Amygdala (tissue), 56 donors: ENCODE data around the gene ASF1A.
"Not testable (repeated sequence)": the region's sequence is repeated elsewhere in the genome, so short reads cannot be mapped to it uniquely, and the experiment has no call there.

Experiments
- DNase-seq, 56 donors: peaks; one replicate each; lab custom pipeline; 2025; lab: John Stamatoyannopoulos, UW

The ASF1A gene

DNA sequence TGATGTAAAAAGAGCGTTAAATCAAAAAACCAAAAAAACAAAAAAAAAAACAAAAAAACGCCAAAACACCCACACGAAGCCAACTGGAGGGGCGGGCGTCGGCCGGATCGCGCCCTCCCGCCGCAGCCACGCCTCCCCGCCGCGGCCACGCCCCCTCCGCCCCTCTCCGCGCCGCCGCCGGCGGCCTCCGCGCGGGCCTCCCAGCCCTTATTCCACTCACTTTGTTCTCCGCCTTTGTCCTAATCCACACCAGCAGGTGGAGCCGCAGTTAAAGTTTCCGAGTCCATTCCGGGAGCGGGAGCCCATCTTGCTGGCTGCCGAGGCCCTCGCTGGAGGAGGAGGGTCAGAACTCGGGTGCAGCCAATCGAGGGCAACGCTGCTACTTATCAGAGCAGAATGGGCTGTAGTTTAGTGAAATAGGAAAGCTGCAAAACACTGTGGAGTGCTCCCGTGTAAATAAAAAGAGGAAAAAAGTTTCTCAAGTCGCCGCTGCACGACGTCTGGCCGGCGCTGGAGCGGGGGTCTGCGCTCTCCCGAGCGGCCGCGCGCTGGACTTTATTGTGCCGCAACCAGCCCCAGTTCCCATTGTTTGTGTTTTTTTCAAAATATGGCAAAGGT is at the start of gene ASF1A:
Gene ASF1A, plus strand, starts transcription at position 346 of the 618 bp plus-strand sequence. Its CDS starts 262 bp downstream, at position 608.
- DNase-seq = peak; percentile 53 to 98 (median 95)

DNA sequence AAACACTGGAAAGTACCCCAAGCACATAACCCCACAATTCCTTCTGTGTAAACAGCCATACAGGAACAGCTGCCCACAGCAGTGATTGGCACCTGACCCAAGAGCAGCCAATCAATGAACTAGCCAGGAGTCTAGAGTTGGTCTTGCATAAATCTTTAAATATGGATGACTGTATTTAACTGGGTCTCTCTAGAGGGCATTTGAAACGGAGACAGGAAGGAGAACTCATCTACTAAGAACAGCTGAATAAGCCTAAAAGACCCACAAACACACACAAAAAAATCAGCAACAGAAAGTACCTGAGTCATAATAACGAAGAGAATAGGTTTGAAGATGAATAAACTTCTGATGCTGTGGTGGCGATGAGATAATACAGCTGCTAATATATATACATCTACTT is 49.0 kb upstream of the ASF1A start:
- DNase-seq = no peak

DNA sequence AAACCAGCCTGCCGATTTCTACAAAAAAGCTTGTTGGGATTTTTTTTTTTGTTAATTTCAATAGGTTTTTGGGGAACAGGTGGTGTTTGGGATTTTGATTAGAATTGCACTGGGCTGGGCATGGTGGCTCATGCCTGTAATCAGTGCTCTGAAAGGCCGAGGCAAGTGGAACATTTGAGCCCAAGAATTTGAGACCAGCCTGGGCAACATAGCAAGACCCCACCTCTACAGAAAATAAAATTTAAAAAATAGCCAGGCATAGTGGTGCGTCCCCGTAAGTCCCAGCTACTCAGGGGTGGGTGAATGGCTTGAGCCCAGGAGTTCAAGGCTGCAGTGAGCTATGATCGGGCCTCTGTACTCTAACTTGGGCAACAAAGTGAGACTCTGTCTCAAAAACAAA is 40.5 kb upstream of the ASF1A start:
- DNase-seq = no peak

DNA sequence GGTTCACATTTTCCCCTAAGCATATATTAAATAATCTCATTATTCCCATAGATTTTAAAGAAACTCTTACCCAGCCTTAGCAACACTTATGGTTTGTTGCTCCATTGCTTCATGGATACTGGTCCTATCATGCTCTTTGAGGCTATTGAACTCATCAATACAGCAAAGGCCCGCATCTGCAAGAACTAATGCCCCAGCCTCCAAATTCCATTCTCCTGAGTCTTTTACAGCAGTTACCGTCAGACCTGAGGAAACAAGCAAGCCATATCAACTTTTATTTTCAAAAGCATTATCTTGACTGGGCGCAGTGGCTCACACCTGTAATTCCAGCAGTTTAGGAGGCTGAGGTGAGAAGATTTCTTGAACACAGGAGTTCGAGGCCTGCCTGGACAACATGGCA is 37.7 kb upstream of the ASF1A start:
- DNase-seq = no peak

DNA sequence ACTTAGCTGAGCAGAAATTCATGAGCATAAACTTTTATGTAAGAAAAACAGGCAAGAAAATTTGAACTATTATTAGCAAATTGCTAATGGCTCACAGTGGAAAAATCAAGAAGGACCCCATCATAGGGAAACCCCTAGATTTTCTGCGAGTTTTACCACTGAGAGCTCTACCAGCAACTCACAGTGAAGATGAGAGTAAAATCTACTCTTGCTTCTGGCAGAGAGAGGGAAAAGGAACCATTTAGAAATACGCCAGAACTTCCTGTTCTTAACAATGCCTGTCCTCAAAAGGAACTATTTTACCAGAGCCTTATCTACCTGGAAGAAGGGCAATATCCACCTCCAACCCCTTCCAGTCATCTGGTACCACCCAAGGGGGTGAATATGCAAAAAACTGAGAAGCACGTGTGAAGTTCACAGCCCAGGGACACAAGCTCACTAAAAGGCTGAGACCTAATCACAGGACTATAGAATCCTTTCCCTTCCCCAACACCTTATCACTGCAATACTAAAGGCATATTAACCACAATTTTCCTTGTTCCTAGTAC is 34.4 kb upstream of the ASF1A start:
- DNase-seq = no peak

DNA sequence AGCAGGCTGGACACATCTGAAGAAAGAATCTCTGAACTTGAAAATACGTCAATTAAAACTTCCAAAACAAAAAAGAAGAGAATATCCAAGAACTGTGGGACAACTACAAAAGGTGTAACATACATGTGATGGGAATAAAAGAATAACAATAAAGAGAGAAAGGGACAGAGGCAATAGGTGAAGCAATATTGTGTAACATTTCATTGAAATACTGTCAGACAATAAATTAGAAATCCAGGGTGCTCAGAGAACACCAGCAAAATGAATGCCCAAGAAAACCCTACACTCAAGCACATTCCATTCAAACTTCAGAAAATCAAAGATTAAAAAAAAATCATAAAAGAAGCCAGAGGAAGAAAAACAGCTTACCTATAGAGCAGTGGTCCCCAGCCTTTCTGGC is 33.6 kb upstream of the ASF1A start:
- no peak for DNase-seq

DNA sequence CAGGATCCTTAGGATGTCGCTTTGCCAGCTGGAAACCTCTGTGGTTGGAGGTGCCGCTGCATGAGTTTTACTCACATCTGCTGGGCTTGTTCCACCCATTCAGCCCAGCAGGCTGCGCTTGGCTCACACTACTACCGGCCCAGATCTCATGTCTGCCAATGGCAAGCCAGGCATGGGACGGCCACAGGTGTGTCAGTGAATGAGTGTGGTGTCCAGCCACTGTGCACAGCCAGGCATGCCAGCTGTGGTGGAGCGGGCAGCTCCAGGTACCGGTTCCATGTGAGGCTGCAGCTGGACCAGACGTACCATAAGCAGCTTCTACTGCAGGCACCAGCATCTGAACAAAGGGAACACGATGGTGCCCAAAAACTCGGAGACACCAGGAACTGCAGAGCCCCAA is 33.1 kb upstream of the ASF1A start:
- DNase-seq = no peak

DNA sequence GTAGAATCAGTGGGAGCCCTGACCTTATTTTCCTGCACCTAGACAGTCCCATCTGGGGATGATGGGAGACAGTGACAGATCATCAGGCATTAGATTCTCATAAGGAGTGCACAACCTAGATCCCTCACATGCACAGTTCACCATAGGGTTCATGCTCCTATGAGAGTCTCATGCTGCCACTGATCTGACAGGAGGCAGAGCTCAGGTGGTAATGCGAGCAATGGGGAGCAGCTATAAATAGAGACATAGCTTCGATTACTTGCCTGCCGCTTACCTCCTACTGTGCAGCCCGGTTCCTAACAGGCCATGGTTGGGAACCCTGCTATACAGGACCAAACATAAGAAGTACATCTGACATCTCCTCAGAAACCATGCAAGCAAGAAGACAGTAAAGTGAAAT is 31.5 kb upstream of the ASF1A start:
- no peak for DNase-seq

DNA sequence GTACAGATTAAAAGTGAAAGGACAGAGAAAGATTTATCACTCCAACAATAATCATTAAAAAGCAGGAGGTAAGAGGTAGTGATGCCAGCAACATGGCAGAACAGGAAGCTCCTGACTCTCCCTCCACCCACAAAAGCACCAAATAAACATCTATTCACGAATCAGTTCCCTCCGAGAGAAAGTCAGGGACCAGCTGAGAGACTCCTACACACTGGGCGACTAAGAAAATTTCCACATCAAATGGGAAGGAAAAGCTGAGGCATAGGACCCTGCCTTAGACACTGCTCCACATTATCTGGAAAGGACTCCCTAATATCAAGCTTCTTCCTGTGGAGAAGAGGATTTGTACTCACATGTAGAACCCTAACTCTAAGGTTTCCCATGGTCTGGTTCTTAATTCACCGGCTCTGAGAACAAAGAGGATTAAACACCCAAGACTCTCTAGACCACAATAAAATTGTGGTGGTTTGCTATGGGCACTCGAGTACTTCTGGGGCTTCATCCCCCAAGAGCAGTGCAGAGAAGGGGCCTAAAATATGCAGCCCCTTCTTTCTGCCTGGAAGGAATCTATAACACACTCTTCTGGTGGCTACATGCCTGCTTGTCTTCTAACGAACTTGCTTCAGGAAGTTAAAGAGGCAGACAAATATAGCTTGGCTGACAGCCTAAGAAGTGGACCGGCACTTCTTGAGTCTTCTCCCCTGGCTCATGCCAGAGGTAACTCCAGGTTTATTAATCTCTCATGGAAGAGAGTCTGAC is 29.4 kb upstream of the ASF1A start:
- DNase-seq = no peak

DNA sequence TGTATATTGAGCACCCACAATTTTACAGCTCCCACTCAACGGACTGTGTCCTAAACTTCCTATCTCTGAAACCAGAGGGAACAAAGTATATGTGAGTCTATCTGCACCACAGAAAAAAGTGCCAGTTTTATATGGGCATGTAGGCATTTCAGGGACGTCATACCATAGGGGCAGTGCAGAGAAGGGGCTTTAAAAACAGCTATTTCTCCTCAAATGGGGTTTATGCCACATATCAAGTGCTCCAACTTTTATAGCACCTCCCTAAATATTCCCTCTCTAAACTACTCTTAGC is 28.9 kb upstream of the ASF1A start:
- DNase-seq = no peak

DNA sequence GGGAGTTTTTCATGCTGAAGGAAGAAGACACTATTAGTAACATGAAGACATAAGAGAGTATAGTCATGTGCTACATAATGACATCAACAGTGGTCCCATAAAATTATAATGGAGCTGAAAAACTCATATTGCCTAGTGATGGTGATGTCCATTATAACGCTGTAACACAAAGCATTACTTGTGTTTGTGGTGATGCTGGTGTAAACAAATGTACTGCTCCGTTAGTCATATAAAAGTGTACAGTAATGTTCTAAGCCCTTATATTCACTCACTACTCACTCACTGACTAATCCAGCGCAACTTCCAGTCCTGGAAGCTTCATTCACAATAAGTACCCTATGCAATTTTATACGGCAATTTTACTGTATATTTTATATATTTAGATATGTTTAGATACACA is 26.8 kb upstream of the ASF1A start:
- DNase-seq = no peak

DNA sequence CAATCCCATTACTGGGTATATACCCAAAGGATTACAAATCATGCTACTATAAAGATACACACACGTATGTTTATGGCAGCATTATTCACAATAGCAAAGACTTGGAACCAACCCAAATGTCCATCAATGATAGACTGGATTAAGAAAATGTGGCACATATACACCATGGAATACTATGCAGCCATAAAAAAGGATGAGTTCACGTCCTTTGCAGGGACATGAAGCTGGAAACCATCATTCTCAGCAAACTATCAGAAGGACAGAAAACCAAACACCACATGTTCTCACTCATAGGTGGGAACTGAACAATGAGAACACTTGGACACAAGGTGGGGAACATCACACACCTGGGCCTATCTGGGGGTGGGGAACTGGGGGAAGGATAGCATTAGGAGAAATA is 25.1 kb upstream of the ASF1A start:
- DNase-seq = not testable (repeated sequence)

DNA sequence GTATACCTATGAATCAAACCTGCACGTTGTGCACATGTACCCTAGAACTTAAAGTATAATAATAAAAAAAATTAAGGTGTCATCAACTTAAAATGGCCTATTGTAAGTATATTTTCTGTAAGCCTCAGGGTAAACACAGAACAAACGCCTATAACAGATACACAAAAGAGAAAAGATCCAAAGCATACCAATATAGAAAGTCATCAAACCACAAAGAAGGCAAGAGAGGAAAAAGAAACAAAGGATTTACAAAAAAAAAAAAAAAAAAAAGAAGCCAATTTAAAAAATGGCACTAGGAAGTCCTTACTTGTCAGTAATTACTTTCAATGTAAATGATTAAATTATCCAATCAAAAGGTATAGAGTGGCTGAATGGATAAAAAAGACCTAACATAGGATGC is 24.6 kb upstream of the ASF1A start:
- DNase-seq = no peak

DNA sequence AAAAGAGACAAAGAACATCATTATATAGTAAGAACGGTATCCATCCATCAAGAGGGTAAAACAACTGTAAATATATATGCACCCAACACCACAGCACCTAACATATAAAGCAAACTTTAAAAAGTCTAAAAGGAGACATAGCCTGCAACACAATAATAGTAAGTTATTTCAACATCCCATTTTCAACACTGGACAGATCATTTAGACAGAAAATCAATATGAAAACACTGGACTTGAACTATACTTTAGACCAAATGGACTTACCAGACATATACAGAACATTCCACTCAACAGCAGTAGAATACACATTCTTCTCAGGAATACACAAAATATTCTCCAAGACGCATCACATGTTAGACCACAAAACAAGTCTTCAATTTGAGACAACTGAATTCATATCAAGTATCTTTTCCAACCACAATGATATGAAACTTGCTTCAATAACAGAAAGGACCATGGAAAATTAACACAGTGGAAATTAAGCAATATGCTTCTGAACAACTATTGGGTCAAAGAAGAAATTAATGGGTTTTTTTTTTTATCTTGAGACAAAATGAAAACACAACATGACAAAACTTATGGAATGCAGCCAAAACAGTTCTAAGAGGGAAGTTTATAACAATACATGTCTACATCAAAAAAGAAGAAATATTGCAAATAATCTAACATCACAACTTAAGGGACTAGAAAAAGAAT is 23.9 kb upstream of the ASF1A start:
- no peak for DNase-seq

DNA sequence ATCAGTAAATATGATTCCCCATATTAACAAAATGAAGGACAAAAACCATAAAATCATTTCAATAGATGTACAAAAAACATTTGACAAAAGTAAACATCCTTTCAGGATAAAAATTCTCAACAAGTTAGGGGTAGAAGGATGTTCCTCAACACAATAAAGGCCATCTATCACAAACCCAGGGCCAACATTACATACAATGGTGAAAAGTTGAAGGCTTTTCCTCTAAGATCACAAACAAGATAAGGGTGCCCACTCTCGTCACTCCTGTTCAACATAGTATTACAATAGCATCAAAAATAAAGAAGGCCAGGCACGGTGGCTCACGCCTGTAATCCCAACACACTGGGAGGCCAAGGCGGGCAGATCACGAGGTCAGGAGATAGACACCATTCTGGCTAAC is 22.6 kb upstream of the ASF1A start:
- no peak for DNase-seq

DNA sequence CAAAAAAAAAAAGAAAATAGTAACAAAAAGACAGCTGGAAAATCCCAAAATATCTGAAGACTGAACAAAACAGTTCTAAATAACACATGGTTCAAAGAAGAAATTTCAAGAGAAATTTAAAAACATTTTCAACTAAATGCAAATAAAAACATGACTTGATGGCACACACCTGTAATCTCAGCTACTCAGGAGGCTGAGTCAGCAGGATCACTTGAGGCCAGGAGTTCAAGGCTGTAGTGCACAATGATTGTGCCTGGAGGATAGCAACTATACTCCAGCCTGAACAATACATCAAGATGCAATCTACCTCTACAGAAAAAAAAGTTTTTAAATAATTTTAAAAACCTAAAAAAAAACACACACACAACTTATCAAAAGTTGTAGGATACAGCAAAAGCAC is 21.6 kb upstream of the ASF1A start:
- DNase-seq = no peak

DNA sequence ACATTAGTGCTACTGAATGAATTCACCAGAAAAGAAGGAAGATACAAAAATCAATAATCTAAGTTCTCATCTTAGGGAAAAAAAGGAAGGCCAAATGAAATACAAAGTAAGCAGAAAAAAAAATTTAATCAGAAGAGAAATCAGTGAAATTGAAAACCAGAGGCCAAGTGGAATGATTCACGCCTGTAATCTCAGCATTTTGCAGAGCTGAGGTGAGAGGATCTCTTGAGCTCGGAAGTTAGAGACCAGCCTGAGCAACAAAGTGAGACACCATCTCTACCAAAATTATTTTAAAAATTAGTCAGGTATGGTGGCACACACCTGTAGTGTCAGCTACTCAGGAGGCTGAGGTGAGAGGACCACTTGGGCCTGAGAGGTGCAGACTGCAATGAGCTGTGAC is 21.2 kb upstream of the ASF1A start:
- DNase-seq = no peak

DNA sequence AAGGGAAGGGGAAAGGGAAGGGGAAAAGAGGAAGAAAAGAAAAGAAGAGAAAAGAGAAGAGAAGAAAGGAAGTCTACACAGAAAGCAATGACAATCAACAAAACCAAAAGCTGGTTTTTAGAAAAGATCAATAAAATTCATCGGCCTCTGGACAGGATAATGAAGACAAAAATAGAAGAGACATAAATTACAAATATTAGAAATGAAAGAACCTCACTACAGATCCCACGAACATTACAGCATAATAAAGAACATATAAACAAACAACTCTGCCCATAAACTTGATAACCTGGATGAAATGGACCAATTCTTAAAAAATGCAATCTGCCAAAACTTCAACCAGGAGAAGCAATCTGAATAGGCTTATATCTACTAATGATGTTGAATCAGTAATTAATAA is 20.7 kb upstream of the ASF1A start:
- no peak for DNase-seq

DNA sequence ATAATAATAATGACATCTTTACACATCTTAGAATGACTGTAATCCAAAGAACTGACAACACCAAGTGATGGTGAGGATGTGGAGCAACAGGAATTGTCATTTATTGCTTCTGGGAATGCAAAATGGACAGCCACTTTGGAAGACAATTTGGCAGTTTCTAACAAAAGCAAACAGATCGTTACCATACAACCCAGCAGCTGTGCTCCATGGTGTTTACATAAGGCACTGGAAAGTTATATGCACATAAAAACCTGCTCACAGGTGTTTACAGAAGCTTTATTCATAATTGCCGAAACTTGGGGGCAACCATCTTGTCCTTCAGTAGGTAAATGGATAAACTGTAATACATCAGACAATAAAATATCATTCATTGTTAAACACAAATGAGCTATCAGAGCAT is 18.3 kb upstream of the ASF1A start:
- no peak for DNase-seq

DNA sequence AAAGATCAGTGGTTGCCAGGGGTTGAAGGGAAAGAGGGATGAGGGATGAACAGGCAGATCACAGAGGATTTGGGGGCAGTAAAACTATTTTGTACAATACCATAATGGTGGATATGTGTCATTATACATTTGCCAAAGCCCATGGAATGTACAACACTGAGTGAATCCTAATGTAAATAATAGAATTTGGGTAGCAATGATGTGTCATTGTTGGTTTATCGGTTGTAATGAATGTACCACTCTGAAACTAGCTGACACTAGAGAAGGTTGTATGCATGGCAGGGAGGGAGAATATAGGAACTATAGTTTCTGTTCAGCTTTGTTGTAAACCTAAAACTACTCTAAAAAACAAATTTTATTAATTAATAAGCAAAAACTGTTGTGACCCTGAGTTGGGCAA is 17.8 kb upstream of the ASF1A start:
- DNase-seq = no peak

DNA sequence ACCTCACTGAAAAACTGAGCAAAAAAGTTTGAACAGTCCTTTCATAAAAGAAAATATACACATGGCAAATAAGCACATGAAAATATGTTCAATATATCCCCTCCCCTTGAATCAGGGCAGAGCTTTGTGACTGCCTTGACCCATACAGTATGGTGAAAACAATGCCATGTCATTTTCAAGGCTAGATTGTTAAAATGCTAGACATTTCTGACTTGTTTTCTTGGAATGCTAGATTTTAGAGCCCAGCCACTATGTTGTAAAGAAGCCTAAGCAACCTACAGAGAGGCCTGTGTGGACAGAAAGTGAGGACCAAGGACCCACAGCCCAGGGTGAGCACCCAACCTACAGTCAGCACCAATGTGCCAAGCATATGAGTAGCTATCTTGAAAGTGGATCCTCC is 17.1 kb upstream of the ASF1A start:
- no peak for DNase-seq

DNA sequence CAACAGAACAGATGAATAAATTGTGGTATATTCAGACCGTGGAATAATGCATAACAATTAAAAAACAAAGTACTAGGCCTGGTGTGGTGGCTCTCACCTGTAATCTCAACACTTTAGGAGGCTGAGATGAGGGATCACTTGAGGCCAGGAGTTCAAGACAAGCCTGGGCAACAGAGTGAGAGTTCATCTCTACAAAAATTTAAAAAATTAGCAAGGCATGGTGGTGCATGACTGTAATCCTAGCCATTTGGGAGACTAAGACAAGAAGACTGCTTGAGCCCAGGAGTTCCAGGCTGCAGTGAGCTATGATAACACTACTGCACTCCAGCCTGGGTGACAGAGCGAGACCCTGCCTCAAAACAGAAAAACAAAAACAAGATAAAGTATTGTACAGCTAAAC is 16.1 kb upstream of the ASF1A start:
- DNase-seq = no peak
